Upper lobe of left lung (tissue), 4 donors: ENCODE measurements around the gene SH2B2.

Experiments
- CTCF ChIP-seq, 6 experiments: fragments of 450-650 bp in 4 of 6; fragments of 200-600 bp in 2 of 6; sonication (generic) in 2 of 6; IDR thresholded peaks; one replicate each; pipeline ENCODE4 v1.5.1; 2016 to 2019; ENCODE audit warnings: antibody characterized with exemption in 6 of 6
- POLR2AphosphoS5 ChIP-seq, 2 donors: sonication (generic); formaldehyde crosslinking; IDR thresholded peaks; one replicate each; pipeline ENCODE4 v1.5.1; 2017; ENCODE audit warnings: antibody characterized with exemption in 2 of 2

GRCh38 chr7:102254521-102254920 lies 32.1 kb upstream of the SH2B2 start:
- TF ChIP-seq CTCF (IDR thresholded peaks at IDR 0.05): no peak
- no peak for TF ChIP-seq POLR2AphosphoS5 (IDR thresholded peaks at IDR 0.05)
